ENCODE measurements around the gene UMAD1.
A peak's percentile ranks its signal among the peaks of the same experiment; 100 is the strongest.
"Not testable (repeated sequence)": the region's sequence is repeated elsewhere in the genome, so short reads cannot be mapped to it uniquely, and the experiment has no call there.

Gene UMAD1

GRCh38 chr7:7652798-7653540 lies 12.4 kb downstream of the UMAD1 start:
- DNase-seq (ENCODE audit: low spot score): no peak

GRCh38 chr7:7653593-7654187 lies 13.1 kb downstream of the UMAD1 start:
- no peak for DNase-seq (ENCODE audit: low spot score)

- no peak for DNase-seq (ENCODE audit: low spot score)
Measured at GRCh38 chr7:7654964-7655715, 14.6 kb downstream of the UMAD1 start.

- DNase-seq (ENCODE audit: low spot score): not testable (repeated sequence)
Measured at GRCh38 chr7:7656459-7656858, 15.9 kb downstream of the UMAD1 start.

- DNase-seq (ENCODE audit: low spot score): no peak
Measured at GRCh38 chr7:7662527-7662926, 22.0 kb downstream of the UMAD1 start.

GRCh38 chr7:7664291-7664690 lies 23.7 kb downstream of the UMAD1 start:
- no peak for DNase-seq (ENCODE audit: low spot score)

- DNase-seq (ENCODE audit: low spot score): no peak
Measured at GRCh38 chr7:7665031-7665430, 24.5 kb downstream of the UMAD1 start.

- no peak for DNase-seq (ENCODE audit: low spot score)
Measured at GRCh38 chr7:7667187-7667586, 26.6 kb downstream of the UMAD1 start.

- DNase-seq (ENCODE audit: low spot score): no peak
Measured at GRCh38 chr7:7668706-7669105, 28.2 kb downstream of the UMAD1 start.

- DNase-seq (ENCODE audit: low spot score): no peak
Measured at GRCh38 chr7:7670490-7670889, 29.9 kb downstream of the UMAD1 start.

GRCh38 chr7:7671361-7671760 lies 30.8 kb downstream of the UMAD1 start:
- DNase-seq (ENCODE audit: low spot score): no peak

- no peak for DNase-seq (ENCODE audit: low spot score)
Measured at GRCh38 chr7:7672545-7673239, 32.1 kb downstream of the UMAD1 start.

GRCh38 chr7:7673240-7673550 lies 32.6 kb downstream of the UMAD1 start:
- no peak for DNase-seq (ENCODE audit: low spot score)

GRCh38 chr7:7675686-7676085 lies 35.1 kb downstream of the UMAD1 start:
- no peak for DNase-seq (ENCODE audit: low spot score)

- DNase-seq (ENCODE audit: low spot score): not testable (repeated sequence)
Measured at GRCh38 chr7:7679640-7680039, 39.1 kb downstream of the UMAD1 start.

GRCh38 chr7:7681191-7681935 lies 40.8 kb downstream of the UMAD1 start:
- DNase-seq (ENCODE audit: low spot score): peak; percentile 94

GRCh38 chr7:7681936-7682329 lies 41.4 kb downstream of the UMAD1 start:
- no peak for DNase-seq (ENCODE audit: low spot score)

- no peak for DNase-seq (ENCODE audit: low spot score)
Measured at GRCh38 chr7:7682861-7683260, 42.3 kb downstream of the UMAD1 start.

GRCh38 chr7:7686811-7687508 lies 46.4 kb downstream of the UMAD1 start:
- DNase-seq (ENCODE audit: low spot score): no peak

- no peak for DNase-seq (ENCODE audit: low spot score)
Measured at GRCh38 chr7:7687800-7688199, 47.2 kb downstream of the UMAD1 start.

- no peak for DNase-seq (ENCODE audit: low spot score)
Measured at GRCh38 chr7:7688310-7688709, 47.8 kb downstream of the UMAD1 start.
